ENCODE results near the gene PCIF1. TPM values are rescaled to one million over a fixed set of nuclear protein-coding genes. Genes with fewer than 3 reads are reported as not detected.
A peak's percentile ranks its signal among the peaks of the same experiment; 100 is the strongest.

PCIF1 gene
- total RNA-seq, 1 experiment from 2014 or later: 26.8 TPM

DNA sequence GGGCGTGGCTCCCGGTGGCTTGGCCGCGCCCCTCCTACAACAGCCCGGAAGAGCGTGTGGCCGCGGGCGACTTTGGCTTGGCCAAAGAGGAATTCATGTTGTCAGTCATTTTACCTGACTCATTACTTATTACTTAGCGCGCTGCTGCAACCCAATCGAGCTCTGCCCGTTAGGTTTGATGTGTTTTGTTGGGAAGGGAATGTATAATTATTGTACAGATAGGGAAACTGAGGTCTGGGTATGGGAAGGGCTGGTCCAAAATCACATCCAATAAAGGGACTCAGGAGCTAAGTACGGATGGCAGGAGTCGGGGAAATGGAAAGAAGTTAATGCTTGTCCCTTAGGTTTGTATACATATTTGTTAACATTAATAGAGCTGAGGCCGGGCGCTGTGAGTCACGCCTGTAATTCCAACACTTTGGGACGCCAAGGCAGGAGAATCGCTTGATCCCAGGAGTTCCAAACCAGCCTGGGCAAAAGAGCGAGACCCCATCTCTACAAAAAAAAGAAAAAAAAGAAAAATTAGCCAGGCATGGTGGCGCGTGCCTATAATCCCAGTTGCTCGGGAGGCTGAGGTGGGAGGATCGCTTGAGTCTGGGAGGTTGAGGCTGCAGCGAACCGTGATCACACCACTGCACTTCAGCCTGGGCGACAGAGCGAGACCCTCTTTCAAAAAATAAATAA lies 38.2 kb downstream of the PCIF1 start:
- Histone ChIP-seq H2BK20ac (ENCODE audit: low read depth, low read length, poor library complexity, severe bottlenecking) (no peak overlapping the region), H3K14ac (ENCODE audit: insufficient read depth, low read length) (no peak overlapping the region), H2BK5ac (ENCODE audit: insufficient read length, low read length) (no peak overlapping the region), H3K56ac (ENCODE audit: insufficient read length, low read depth, low read length) (no peak overlapping the region), H2AK5ac (ENCODE audit: insufficient read length, low read length) (no peak overlapping the region), H4K91ac (ENCODE audit: insufficient read length, low read depth, low read length) (no peak overlapping the region), H4K5ac (ENCODE audit: insufficient read length, low read depth, low read length) (no peak overlapping the region), H2BK15ac (ENCODE audit: low read depth, low read length) (no peak overlapping the region), H4K20me1 (ENCODE audit: control insufficient read depth, insufficient read depth, insufficient read length) (no peaks in the 10 kb centered on the region), H2BK120ac (ENCODE audit: low read depth, low read length, poor library complexity, severe bottlenecking) (no peak overlapping the region), H3K4me1 (ENCODE audit: insufficient read depth, low read length) (no peaks in the 10 kb centered on the region), H3K23me2 (ENCODE audit: insufficient read length, low read depth, low read length, poor library complexity, severe bottlenecking) (peaks cover 8% of the 10 kb centered on the region), H3K27ac (ENCODE audit: insufficient read length, low read depth, low read length) (peak overlapping the region; percentile 72), H3K9me3 (ENCODE audit: control insufficient read depth, low read depth, low read length) (no peaks in the 10 kb centered on the region), H3K9ac (ENCODE audit: extremely low read depth, insufficient read length, low read length) (peak overlapping the region; percentile 79), H3T11ph (ENCODE audit: low read length) (no peak overlapping the region), H4K8ac (replicated peaks; ENCODE audit: insufficient read length, low read depth, low read length) (no peak overlapping the region), H3K23ac (ENCODE audit: insufficient read length, low read depth, low read length) (no peak overlapping the region), H2BK12ac (ENCODE audit: insufficient read length, low read depth, low read length) (no peak overlapping the region), H3K79me2 (ENCODE audit: insufficient read depth, low read length) (no peaks in the 10 kb centered on the region), H3K79me1 (ENCODE audit: insufficient read depth, low read depth, low read length, poor library complexity, severe bottlenecking) (no peaks in the 10 kb centered on the region), H3K18ac (ENCODE audit: insufficient read length, low read depth, low read length) (no peak overlapping the region), H3K4me2 (ENCODE audit: insufficient read depth, insufficient read length, low read length) (peak overlapping the region; percentile 79), H3K4ac (ENCODE audit: low read depth, low read length) (no peak overlapping the region), H2AFZ (ENCODE audit: low read length) (peak overlapping the region; percentile 76), H3K27me3 (ENCODE audit: insufficient read depth, low read length) (no peaks in the 10 kb centered on the region)
- WGBS (ENCODE audit: extremely low coverage, insufficient read length, low lambda C conversion rate): no CpG with 5 or more reads among the region's 29 CpGs
- Mint-ChIP-seq H3K36me3 (ENCODE audit: insufficient read depth in 1 of 3, low read depth in 3 of 3) (peaks cover 0 to 4% (median 1%) of the 10 kb centered on the region in 3 experiments; a peak in 3 of 7 replicates), H3K4me1 (peaks cover 14 to 17% of the 10 kb centered on the region in 2 experiments), H3K27ac (peak overlapping the region; percentile 100), H3K4me3 (peak overlapping the region; percentile 92 to 95), H3K27me3 (ENCODE audit: low read depth) (no peaks in the 10 kb centered on the region; the same call in 1 of the 2 replicates), H3K9me3 (no peaks in the 10 kb centered on the region; a peak in 1 of 5 replicates)
- TF ChIP-seq, protein P1, sequence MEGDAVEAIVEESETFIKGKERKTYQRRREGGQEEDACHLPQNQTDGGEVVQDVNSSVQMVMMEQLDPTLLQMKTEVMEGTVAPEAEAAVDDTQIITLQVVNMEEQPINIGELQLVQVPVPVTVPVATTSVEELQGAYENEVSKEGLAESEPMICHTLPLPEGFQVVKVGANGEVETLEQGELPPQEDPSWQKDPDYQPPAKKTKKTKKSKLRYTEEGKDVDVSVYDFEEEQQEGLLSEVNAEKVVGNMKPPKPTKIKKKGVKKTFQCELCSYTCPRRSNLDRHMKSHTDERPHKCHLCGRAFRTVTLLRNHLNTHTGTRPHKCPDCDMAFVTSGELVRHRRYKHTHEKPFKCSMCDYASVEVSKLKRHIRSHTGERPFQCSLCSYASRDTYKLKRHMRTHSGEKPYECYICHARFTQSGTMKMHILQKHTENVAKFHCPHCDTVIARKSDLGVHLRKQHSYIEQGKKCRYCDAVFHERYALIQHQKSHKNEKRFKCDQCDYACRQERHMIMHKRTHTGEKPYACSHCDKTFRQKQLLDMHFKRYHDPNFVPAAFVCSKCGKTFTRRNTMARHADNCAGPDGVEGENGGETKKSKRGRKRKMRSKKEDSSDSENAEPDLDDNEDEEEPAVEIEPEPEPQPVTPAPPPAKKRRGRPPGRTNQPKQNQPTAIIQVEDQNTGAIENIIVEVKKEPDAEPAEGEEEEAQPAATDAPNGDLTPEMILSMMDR (conservative IDR thresholded peaks at IDR 0.05): no peak
- no peak for DNase-seq
